Liver (tissue), 3 donors: ENCODE results near the gene PIWIL1.

Experiments used
- ATF3 ChIP-seq: IDR thresholded peaks from 2 replicates; pipeline ENCODE4 v1.6.1; 2016; ENCODE audit warnings: antibody characterized with exemption
- CTCF ChIP-seq: fragments of 150-350 bp; IDR thresholded peaks from 2 replicates; pipeline ENCODE4 v1.5.1; 2017; ENCODE audit warnings: improper control_type of control experiment, low read depth, low read length; ENCODE audit not compliant: missing input control
- GABPA ChIP-seq, 2 donors: IDR thresholded peaks in 1 of 2; conservative IDR thresholded peaks in 1 of 2; 2 replicates each; pipeline ENCODE4 v1.6.1; 2016; ENCODE audit warnings: antibody characterized with exemption in 2 of 2, mild to moderate bottlenecking in 1 of 2, moderate library complexity in 1 of 2
- JUND ChIP-seq, 2 donors: IDR thresholded peaks; 2 replicates each; pipeline ENCODE4 v1.6.1; 2016; ENCODE audit warnings: antibody characterized with exemption in 2 of 2
- RAD21 ChIP-seq, 2 donors: IDR thresholded peaks; 2 replicates each; pipeline ENCODE4 v1.6.1; 2016; ENCODE audit warnings: antibody characterized with exemption in 2 of 2, mild to moderate bottlenecking in 2 of 2
- TAF1 ChIP-seq: conservative IDR thresholded peaks from 2 replicates; pipeline ENCODE4 v1.6.1; 2016; ENCODE audit warnings: antibody characterized with exemption, mild to moderate bottlenecking
- YY1 ChIP-seq: IDR thresholded peaks from 2 replicates; pipeline ENCODE4 v1.6.1; 2016; ENCODE audit warnings: antibody characterized with exemption, mild to moderate bottlenecking
- TF ChIP-seq, protein P1 (sequence below): IDR thresholded peaks from 2 replicates; pipeline ENCODE4 v1.6.1; 2016; ENCODE audit warnings: antibody characterized with exemption, mild to moderate bottlenecking
- donor health status: healthy.
- donor health status: healthy.

DNA sequence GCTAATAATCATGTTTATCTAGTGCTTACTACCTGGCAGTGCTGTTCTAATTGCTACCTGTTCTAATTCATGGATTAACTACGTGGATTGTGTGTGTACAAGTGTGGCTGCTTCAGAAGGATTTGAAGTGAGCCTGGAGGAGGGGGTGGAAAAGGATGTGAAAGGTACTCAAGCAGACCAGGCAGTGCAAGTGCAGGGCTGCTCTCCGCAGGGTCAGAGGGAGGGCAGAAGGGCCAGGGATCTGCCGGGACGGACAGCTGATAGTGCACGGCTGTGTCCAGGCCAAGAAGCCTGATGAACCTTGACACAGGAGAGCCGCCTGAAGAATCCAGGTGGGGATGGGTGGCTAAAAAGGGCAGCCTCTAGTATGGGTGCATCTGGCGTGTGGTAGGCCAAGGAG, 28.5 kb downstream of the PIWIL1 start:
- TF ChIP-seq, protein P1, sequence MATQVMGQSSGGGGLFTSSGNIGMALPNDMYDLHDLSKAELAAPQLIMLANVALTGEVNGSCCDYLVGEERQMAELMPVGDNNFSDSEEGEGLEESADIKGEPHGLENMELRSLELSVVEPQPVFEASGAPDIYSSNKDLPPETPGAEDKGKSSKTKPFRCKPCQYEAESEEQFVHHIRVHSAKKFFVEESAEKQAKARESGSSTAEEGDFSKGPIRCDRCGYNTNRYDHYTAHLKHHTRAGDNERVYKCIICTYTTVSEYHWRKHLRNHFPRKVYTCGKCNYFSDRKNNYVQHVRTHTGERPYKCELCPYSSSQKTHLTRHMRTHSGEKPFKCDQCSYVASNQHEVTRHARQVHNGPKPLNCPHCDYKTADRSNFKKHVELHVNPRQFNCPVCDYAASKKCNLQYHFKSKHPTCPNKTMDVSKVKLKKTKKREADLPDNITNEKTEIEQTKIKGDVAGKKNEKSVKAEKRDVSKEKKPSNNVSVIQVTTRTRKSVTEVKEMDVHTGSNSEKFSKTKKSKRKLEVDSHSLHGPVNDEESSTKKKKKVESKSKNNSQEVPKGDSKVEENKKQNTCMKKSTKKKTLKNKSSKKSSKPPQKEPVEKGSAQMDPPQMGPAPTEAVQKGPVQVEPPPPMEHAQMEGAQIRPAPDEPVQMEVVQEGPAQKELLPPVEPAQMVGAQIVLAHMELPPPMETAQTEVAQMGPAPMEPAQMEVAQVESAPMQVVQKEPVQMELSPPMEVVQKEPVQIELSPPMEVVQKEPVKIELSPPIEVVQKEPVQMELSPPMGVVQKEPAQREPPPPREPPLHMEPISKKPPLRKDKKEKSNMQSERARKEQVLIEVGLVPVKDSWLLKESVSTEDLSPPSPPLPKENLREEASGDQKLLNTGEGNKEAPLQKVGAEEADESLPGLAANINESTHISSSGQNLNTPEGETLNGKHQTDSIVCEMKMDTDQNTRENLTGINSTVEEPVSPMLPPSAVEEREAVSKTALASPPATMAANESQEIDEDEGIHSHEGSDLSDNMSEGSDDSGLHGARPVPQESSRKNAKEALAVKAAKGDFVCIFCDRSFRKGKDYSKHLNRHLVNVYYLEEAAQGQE: no peak
- TF ChIP-seq CTCF (no peak), TAF1 (no peak), ATF3 (no peak), YY1 (no peak), JUND (IDR thresholded peaks at IDR 0.05) (no peak), RAD21 (IDR thresholded peaks at IDR 0.05) (no peak), GABPA (IDR thresholded peaks at IDR 0.05 in 1 of 2, conservative IDR thresholded peaks at IDR 0.05 in 1 of 2) (no peak)
